HepG2 (cell line): ENCODE measurements around the gene DNTTIP2. TPM values are rescaled to one million over a fixed set of nuclear protein-coding genes. Genes with fewer than 3 reads are reported as not detected.

Source experiments
- FOXJ3 ChIP-seq: sonication (generic); formaldehyde crosslinking; IDR thresholded peaks from 2 replicates; pipeline ENCODE4 v1.4.0; 2020; ENCODE audit warnings: missing genetic modification reagents, mild to moderate bottlenecking, borderline replicate concordance
- GRHL1 ChIP-seq: sonication (generic); formaldehyde crosslinking; conservative IDR thresholded peaks from 2 replicates; pipeline ENCODE4 v1.8.0; 2022; ENCODE audit warnings: missing genetic modification reagents
- HCFC1 ChIP-seq: fragments of 150-350 bp; IDR thresholded peaks from 2 replicates; pipeline ENCODE4 v1.6.1; 2014; ENCODE audit warnings: low read depth, low read length
- NCOA1 ChIP-seq: sonication (generic); formaldehyde crosslinking; IDR thresholded peaks from 2 replicates; pipeline ENCODE4 v1.9.0; 2021; ENCODE audit warnings: missing genetic modification reagents
- NR0B2 ChIP-seq: sonication (generic); formaldehyde crosslinking; IDR thresholded peaks from 2 replicates; pipeline ENCODE4 v1.4.0; 2020; ENCODE audit warnings: mild to moderate bottlenecking, missing genetic modification reagents
- STAT6 ChIP-seq: sonication (generic); formaldehyde crosslinking; IDR thresholded peaks from 2 replicates; pipeline ENCODE4 v1.4.0; 2020; ENCODE audit warnings: missing genetic modification reagents, mild to moderate bottlenecking, borderline replicate concordance
- TCF12 ChIP-seq, 2 experiments: fragments of 450-650 bp in 1 of 2; sonication (generic) in 1 of 2; formaldehyde crosslinking in 1 of 2; IDR thresholded peaks; 2 replicates each; pipeline versions ENCODE4 v1.6.1 to v1.8.0; 2017 to 2022; ENCODE audit warnings: antibody characterized with exemption in 1 of 2, mild to moderate bottlenecking in 1 of 2, missing genetic modification reagents in 1 of 2, moderate library complexity in 1 of 2
- ZNF414 ChIP-seq: sonication (generic); formaldehyde crosslinking; IDR thresholded peaks from 2 replicates; pipeline ENCODE4 v1.5.0; 2020; ENCODE audit warnings: missing genetic modification reagents
- polyA plus RNA-seq, 8 experiments: library from polyadenylated mRNA; depleted of rRNA in 3 of 8; stranded (reverse) in 7 of 8; unstranded in 1 of 8; fragments of >200 nt; fragmentation: Illumina TruSeq in 4 of 8; extraction: Trizol in 4 of 8; gene quantifications; 2 replicates each; pipeline versions ENCODE4 v1.2.1 to v1.2.3, GENCODE V29; 2011 to 2016; ENCODE audit warnings: low read depth in 4 of 8, missing spikeins in 1 of 8, mixed read lengths in 1 of 8; ENCODE audit not compliant: insufficient read depth in 1 of 8
- total RNA-seq, 5 experiments: library from RNA; depleted of rRNA; stranded (reverse); fragments of >200 nt; fragmentation: Illumina TruSeq; extraction: Trizol; gene quantifications; 2 replicates each; pipeline ENCODE4 v1.2.3, GENCODE V29; 2016; ENCODE audit warnings: low read depth in 1 of 5

Gene DNTTIP2
- total and polyA plus RNA-seq, 2 of the 13 experiments (the other 11 are each of a cell fraction or from before 2014, with no cell fraction given) = 11.4 to 63.3 TPM

GRCh38 chr1:93839753-93840152 is 39.3 kb downstream of the DNTTIP2 start (continued):
- TF ChIP-seq TCF12 (IDR thresholded peaks at IDR 0.05) (no peak), TCF12 (CRISPR knock-in tag; IDR thresholded peaks at IDR 0.05) (no peak), STAT6 (CRISPR knock-in tag) (no peak), HCFC1 (no peak), NCOA1 (no peak), GRHL1 (CRISPR knock-in tag) (no peak), ZNF414 (no peak), NR0B2 (CRISPR knock-in tag) (no peak), FOXJ3 (CRISPR knock-in tag) (no peak)
